Activated CD8-positive, alpha-beta memory T cell treated with anti-CD3 and anti-CD28 coated beads, Interleukin-2, amount 50 U/mL, for 4 hours (primary cell): ENCODE measurements around the gene HNRNPF.

ENCODE experiments used
- DNase-seq: peaks from one replicate; pipeline ENCODE4 v3.0.0-alpha.2; 2020

The HNRNPF gene

DNA sequence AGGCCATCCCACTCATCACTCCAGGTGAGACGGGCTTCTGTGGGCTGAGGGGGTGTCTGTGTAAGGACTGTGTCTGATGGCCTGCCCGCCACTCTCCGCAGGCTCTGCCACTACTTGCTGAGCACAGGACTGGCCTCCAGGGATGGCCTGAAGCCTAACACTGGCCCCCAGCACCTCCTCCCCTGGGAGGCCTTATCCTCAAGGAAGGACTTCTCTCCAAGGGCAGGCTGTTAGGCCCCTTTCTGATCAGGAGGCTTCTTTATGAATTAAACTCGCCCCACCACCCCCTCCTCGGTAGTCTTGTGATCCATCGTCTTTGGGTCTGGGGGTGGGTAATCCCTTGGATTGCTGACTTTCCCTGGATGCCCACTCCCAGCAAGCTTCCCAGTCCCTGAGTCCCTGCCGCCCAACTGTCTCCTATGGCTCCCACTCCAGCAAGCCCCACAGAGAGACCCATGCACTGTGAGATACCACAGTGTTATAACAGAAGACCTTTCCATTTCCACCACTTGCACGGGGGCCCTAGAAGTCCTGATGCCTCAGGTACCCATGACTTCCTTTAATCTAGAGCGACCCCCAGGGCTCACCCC is 32.8 kb downstream of the HNRNPF start:
- no peak for DNase-seq

DNA sequence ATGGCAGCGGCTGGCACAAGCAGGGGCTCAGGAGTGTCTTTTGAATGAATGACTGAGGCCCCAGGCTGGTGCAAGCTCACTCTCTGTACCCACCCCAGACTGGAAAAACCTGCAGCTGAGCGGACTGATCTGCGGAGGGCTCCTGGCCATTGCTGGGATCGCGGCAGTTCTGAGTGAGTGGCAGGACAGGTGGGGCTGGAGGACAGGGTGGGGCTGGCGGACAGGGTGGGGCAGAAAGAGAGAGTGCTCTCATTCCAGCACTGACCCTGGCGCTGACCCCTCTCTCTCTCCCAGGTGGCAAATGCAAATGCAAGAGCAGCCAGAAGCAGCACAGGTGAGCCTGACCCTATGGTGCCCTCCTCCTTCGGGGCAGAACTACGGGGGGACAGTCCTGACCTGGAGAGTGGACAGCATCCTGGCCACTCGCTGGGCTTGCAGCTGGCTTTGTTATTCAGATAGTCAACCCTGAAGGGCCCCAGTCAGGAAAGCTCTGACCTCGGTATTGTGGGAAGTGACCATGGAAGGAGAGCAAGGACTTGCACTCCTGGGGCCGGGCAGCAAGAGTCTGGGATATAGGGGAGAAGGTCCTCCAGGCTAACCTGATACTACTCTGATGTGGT is 33.5 kb downstream of the HNRNPF start:
- DNase-seq, result no peak

DNA sequence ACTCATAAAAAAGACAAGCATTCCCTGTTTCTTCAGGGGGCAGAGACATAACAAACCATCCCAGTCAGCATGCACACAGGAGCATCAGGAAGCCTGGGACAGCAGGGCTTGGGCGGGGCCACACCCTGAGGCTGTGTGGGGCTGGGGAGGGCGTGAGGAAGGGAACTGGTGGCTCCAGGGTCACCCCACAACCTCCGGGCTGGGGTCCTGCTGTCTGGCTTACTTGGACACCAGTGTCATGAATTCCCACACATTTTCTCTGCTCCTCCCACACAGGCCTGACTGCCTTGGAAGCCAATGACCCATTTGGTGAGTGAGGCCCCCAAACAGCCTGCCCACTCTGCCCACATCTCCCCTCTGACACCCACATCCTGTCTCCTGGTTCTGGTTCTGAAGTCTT is 34.8 kb downstream of the HNRNPF start:
- DNase-seq, result no peak

DNA sequence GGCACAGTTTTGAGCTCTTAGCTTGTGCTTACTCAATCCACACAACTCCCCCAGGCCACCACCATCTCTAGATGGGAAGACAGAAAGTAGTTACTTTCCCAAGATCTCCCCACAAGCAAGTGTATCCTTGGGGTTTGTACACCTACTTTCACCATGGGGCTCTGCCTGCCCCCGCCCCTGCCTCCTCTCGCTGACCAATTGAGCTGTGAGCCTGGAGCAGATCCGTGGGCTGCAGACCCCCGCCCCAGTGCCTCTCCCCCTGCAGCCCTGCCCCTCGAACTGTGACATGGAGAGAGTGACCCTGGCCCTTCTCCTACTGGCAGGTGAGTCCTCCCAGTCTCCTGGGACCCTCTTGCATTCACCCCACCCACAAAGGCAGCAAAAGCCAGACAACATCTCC is 35.5 kb downstream of the HNRNPF start:
- DNase-seq, result no peak

DNA sequence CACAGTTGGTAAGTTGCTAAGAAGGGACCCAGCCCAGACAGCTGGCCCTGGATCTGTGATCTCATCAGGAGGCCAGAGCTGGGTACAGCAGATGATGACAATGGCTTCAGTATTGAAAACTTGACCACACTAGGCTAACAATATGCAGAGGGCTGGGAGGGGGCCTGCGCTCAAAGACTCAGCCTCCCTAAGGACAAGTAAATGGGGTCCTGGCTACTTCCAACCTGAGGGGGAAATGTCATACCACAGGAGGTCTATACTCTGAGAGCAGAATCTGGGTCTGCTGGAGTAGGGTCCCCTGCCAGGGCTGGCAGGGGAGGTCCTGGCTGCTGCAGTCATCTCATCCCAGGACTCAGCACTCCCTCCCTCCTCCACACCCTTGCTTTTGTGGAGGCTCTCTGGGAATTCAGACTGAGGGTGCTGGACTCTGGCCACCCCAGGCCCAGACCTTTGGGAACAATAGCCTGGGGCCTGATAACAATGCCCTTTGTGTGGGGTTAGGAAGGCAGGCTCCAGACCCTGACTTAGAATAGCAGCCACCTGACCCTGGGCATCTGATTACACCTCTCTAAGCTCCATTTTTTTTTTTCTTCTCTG is 36.1 kb downstream of the HNRNPF start:
- no peak for DNase-seq

DNA sequence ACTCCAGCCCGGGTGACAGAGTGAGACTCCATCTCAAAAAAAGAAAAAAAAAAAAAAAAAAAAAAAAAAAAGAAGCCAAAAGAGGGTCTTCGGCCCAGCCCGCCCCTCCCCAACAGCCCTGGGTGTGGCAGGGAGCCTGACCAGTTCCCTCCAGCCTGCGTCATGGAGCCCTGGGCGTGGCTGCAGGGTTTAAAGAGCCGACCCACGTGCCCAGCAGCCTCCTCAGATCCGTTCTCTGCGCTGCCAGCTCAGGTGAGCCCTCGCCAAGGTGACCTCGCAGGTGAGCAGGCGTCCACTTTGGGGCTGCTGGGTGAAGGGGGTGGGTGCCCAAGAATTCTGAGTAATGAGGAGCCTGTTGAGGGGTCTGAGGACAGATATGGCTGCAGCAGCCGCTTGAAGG is 37.6 kb downstream of the HNRNPF start, which contains the start of gene FXYD4:
Gene FXYD4 (plus strand): TSS at position 219 of the 400 bp plus-strand sequence. CDS start 2,111 bp downstream, outside the sequence.
- no peak for DNase-seq

DNA sequence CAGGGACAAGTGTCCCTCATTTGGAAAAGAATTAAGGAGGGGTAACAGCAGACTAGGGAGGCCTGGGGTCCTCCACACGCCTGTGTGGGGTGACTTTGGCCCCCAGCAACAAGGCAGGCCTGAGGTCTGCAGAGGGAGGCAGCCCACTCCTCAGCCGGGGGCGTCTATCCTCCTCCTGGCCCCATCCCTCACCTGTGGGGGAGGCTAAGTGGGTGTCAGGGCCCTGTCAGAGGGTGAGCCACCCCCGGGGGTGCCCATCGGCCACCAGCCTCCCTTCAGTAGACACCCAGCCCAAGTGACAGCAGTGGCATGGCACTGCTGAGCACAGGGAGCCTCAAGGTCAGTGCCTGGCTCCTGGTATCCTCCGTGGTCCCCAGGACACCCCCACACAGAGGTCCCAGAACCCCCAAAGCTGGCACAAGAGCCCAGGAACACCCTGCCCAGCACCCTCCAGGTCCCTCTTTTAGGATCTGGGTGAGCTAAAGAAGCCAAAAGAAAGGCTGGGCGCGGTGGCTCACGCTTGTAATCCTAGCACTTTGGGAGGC is 38.2 kb downstream of the HNRNPF start:
- no peak for DNase-seq

DNA sequence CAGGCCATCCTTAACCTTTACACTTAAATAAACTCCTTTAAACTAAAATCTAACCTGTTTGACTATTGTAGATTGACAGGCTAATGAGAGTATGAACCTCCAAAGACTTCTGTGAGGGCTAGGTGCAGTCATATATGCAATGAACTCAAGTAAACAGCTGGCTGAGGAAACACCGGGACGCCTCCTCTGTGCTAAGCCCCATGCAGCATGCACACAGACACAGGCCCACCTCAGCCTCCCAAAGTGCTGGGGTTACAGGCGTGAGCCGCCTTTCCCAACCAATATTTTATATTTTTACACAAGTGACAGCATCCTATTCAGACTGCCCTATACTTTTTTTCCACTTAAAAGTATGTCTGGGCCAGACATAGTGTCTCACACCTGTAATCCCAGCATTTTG is 39.1 kb downstream of the HNRNPF start:
- no peak for DNase-seq

DNA sequence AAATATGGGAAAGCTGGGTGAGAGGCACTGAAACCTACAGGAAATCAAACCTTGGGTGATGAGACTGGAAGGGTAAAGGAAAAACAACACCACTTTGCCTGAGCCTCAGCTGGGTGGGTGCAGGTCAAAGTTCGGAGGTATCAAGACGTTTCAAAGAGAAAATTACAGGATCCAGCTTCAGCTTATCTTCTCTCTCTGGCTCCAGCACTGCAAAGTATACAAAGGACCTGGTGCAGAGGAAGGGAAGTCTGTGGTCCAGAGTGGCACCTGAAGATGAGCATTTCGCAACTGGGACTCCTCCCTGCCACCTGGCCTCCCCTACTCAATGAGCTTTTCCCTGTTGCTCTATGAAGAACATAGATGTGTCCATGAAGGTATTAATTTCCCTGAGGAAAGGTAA is 44.0 kb downstream of the HNRNPF start:
- no peak for DNase-seq

DNA sequence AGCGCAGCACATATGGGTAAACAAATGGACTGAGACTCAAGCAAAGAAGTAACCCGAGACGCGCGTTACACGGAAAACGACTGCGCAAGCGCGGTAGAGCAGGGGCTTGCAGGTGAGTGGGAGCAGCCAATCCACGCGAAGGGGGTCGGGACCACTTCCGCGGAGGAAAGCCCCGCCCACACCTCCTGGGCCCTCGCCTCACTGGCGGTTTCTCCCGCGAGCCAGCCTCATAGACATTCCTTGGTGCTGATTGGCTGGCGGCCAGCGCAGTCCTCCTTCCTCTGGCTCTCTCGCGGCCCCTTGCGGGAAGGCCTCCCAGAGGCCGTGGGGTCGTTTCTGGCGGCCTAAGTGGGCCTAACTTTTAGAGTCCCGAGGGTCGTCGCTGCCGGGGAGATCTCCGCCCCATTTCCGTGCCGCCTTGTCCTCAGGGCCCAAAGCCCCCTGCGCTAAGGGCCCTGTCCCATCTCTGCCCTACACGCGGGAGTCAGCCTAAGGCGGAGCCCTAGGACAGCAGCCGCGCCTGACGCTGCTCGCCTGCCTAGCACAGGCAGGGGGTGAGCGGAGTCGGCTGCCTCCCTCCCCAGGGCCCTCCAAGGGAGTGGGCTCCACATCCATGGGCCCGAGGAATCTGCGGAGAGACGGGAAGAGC is 46.7 kb downstream of the HNRNPF start:
- peak; percentile 94 for DNase-seq

DNA sequence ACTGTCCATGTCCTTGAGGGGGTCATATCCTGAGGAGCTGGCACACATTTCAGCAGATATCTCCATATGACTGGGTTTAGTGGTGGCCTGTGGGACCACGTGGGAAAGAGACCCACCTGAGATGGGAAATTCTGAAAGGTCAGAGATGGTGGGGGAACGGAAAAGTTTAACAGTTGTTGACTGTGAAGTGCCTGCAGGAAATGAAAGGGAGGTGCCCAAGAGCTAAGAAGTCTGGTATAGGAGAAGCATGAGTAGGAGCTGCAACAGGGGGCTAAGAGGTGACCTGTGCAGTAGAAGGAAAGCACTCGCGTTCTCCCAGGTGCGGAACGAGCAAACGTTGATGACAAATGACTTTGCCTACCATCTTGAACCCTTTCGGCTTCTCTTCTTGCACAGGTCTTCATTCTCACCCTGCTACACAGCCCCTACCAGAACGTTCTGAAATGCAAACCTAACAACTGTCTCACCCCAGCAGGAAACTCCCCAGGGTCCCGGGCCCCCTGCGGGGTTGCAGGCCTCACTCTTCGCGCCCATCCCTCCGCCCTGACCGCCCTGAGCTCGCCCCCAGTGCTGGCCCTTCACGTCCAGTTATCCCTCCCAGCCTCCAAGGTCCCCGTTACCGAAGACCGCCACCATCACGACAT is 47.3 kb downstream of the HNRNPF start:
- peak; percentile 34 for DNase-seq

DNA sequence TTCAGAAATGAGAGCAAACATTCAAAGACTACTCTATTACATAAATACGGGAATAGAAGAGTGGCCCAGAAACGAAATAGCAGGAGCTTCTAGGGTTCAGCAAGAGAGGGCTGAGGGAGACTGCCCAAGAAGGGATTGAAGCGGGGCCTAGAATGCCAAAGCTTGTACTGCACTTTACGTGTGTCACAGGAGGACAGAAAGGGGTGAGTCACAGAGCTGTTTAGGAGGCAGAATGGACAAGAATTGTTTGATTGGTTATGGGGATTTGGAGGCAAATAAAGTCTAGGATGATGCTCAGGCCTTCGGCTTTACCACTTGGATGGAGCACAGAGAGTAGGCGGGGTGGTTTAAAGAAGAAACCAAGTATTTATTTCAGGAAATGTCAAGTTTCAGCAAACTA is 48.9 kb downstream of the HNRNPF start:
- no peak for DNase-seq

DNA sequence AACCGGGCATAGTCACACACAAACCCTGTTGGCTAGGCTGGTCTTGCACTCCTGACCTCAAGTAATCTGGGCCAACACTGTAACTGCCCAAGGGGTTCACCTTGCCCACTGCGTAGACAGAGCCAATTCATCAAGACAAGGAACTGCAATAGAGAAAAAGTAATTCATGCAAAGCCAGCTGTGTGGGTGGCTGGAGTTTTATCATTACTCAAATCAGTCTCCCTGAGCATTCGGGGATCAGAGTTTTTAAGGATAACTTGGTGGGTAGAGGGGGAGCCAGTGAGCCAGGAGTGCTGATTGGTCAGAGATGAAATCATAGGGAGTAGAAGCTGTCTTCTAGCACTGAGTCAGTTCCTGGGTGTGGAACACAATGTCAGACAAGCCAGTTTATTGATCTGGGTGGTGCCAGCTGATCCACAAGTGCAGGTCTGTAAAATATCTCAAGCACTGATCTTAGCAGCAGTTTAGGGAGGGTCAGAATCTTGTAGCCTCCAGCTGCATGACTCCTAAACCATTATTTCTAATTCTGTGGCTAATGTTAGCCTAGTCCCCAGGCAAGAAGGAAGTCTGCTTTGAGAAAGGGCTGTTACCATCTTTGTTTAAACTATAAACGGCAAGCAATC is 53.1 kb downstream of the HNRNPF start:
- no peak for DNase-seq

DNA sequence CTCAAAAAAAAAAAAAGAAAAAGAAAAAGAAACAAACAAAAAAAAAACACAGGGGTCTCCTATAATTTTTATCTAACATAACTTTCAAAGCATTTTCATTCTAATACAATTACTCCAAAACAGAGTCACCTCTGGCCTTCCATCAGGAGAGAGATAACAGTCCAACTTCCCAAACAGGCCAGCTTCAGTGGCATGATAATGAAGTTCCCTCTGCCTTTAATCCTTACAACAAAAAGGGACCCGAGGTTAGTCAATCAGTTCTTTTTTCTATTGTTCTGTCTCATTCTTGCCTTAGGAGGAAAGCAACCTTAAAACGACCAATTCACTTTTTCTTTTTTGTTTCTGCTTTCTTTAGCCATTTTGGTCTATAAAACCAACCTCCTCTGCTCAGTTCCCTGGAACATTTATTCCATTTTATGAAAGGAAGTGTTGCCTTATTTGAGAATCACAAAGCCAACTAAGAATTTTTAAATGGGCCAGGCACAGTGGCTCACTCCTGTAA is 54.1 kb downstream of the HNRNPF start:
- DNase-seq, result no peak

DNA sequence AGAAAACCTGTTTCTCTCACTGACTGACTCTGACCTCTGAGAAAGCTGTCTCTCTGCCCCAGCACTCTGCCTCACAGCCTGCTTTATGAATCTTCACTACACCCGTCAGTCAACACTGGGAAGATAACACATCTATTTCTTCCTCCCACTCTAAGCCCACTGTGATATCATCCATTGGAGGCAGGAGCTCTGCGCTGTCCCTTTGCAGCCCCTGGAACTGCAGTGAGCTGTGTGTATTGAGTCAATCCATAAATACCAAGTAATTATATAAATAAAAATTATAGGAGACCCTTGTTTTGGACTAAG is 54.7 kb downstream of the HNRNPF start:
- DNase-seq, result no peak

DNA sequence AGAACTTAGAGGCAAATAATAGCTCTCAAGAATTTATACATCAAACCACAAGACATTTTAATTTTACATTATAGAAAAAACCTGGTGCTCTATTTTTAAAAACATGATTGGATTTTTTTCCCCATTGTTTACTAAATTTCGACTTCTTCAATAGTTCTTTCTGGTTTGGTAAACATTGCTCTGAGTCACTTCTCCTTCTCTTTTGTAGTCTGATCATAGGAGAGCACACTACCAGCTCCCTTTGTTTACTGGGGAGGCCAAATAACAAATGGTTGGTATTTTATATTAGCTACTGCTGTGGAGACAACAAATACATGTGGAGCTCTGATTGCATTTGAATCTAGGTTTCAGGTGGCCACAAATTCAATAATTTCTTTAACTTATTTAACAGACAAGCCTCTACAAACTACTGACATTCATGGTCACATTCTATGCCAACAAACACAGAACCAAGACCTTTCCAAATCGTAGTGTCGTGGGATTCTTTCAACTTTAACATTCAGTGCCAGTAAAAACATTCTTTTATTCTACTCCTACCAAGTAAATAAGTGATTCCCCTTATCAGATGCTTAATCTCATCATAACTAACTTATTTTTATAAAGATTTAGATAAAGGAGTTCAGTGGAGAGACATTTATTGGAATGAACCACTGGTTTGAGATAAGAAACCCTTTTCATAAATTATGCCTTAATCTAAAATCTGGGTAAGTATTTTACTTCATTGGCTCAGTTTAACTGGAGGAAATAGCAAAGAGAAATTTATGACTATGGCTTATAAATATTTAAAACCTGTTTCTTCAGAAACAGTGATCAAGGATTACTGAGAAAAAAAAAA is 55.3 kb downstream of the HNRNPF start:
- no peak for DNase-seq

DNA sequence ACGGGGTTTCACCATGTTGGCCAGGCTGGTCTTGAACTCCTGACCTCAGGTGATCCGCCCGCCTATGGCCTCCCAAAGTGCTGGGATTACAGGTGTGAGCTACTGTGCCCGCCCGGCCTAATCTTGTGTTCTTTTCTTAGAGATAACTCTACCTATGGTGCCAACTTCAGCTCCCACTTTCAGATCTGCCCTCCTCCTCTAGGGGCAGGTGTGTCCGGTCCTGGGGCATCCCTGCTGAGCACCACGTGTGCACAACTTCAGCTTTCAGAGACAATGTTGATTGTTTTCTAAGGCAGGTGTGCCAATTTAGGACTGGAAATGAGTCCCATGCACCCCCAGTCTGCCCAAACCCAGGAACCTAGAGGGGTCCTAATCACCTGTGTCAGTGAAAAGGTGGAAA is 56.0 kb downstream of the HNRNPF start:
- DNase-seq, result no peak

DNA sequence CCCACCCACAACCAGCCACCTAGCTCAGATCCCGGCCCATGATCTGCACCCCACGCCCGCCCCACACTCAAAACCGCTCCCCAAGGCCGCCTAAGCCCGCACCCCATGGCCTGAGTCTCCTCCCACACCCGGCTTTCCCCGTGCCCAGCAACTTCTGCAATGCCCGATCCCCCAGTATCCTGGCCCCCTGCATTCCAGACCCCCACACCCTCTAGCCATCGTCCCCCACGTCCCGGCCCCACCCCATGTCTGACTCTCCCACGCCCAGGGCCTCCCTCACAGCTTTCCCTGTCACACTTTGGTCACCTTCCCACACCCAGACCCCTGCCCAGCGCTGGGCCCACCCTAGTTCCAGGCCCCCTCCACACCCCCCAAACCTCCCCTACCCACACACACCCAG is 57.7 kb downstream of the HNRNPF start:
- no peak for DNase-seq

DNA sequence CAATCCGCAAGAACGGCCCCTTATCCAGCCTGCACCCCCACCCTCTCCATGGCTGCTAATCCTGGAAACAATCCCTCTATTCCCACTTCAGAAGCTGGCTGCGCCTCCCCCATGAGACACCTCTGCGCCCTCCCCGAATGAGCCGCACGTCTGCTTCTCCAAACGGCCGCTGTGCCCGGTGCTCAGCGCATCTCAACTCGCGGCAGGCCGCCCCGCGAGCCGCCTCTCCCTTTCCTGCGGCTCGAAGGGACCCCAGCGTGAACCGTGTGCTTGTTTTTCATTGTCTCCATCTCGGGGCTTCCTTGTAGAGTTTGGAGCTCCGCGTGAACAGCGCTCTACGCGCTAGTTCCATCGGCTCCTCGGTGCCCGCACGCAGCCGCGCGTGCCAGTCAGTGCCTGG is 58.3 kb downstream of the HNRNPF start:
- no peak for DNase-seq

DNA sequence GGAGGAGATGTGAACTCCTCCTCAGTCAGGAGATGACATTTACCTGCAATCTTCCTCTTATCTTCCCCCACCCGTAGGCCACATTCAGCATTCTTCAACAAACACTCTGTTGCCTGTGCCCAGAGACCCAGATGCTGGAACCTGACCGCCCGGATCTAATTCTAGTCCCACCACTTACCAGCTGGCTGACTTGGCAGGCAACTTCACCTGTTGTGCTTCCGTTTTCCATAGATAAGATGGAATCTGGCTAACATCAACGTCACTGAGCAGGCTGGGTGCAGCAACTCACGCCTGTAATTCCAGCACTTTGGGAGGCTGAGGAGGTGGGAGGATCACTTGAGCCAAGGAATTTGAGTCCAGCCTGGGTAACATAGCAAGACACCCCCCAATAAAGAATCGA is 58.8 kb downstream of the HNRNPF start:
- DNase-seq, result no peak

DNA sequence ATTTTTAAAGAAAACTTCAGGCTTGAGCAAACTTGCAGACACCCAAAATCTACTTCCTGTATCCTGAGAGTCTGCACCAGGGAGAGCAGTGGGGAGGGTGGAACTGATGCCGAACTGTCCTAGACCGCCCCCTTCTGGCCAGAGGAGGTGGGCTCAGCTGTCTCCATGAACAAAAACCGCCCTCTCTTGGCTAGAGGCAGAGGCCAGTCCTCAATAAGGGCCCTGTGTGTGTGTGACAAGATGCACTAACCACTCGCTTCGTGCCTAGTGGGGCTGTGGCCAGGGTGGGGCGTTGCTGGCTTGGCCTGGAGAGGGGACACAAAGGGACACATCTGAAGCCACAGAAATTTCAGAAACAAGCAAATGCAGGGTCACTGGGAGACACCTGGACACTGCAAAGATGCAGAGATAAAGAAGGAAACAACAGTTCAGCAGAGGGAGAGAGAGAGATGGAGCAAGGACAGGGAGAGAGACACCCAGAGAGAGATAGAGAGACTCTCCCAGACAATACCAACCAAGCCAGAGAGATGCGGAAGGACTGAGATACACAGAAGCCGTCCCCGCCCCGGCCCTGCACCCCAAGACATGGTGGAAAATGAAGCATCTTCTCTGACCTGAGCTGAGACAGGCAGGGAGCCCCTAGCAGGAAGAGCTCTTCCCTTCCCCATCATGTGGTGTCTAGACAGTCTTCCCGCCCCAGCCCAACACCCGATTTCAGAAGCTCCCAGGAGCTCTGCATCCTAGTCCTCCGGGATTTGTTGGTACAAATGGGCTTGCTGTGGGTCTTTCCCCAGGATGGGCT is 60.3 kb downstream of the HNRNPF start:
- DNase-seq, result peak; percentile 85
